ENCODE measurements around the gene GLRA1.

The GLRA1 gene

GRCh38 chr5:151956725-151957124 is 32.1 kb upstream of the GLRA1 start:
- DNase-seq (ENCODE audit: low read depth) = no peak
- H3K4me3 ChIP-seq (ENCODE audit: low read depth, low read length) = no peak overlapping the region
- TF ChIP-seq CTCF (IDR thresholded peaks at IDR 0.05; ENCODE audit: control insufficient read depth, extremely low read depth, insufficient read depth) = no peak

DNA sequence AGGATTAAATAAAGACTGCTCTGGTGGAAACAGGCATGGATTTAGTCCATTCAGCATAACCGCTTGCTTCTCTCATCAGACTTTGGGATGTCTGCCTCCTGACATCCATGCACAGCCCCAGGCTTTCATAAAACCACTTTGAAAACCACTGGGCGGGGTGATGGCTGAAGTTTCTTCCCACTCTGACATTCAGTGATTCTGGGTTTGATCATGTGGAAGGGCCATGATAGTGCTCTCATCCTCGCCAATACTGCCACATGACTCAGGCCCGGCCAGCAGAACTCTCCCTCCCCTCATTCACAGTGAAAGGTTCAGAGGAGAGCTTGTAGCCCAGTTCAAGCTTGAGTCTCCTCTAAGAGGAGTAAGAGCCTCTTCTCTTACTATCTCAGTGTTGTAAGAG is 29.6 kb upstream of the GLRA1 start:
- no peak for DNase-seq (ENCODE audit: low read depth)
- H3K4me3 ChIP-seq (ENCODE audit: low read depth, low read length) = no peak overlapping the region
- no peak for TF ChIP-seq CTCF (IDR thresholded peaks at IDR 0.05; ENCODE audit: control insufficient read depth, extremely low read depth, insufficient read depth)

- TF ChIP-seq CTCF (IDR thresholded peaks at IDR 0.05; ENCODE audit: control insufficient read depth, extremely low read depth, insufficient read depth) = no peak
- no peak for DNase-seq (ENCODE audit: low read depth)
Measured at GRCh38 chr5:151953833-151954232, 29.2 kb upstream of the GLRA1 start.

GRCh38 chr5:151952238-151952637 is 27.6 kb upstream of the GLRA1 start:
- no peak for DNase-seq (ENCODE audit: low read depth)
- no peak for TF ChIP-seq CTCF (IDR thresholded peaks at IDR 0.05; ENCODE audit: control insufficient read depth, extremely low read depth, insufficient read depth)
- H3K4me3 ChIP-seq (ENCODE audit: low read depth, low read length) = no peak overlapping the region

More at GRCh38 chr5:151953833-151954232, 29.2 kb upstream of the GLRA1 start:
- no peak overlapping the region for H3K4me3 ChIP-seq (ENCODE audit: low read depth, low read length)

GRCh38 chr5:151950706-151951105 is 26.1 kb upstream of the GLRA1 start:
- no peak overlapping the region for H3K4me3 ChIP-seq (ENCODE audit: low read depth, low read length)
- no peak for TF ChIP-seq CTCF (IDR thresholded peaks at IDR 0.05; ENCODE audit: control insufficient read depth, extremely low read depth, insufficient read depth)
- DNase-seq (ENCODE audit: low read depth) = no peak

DNA sequence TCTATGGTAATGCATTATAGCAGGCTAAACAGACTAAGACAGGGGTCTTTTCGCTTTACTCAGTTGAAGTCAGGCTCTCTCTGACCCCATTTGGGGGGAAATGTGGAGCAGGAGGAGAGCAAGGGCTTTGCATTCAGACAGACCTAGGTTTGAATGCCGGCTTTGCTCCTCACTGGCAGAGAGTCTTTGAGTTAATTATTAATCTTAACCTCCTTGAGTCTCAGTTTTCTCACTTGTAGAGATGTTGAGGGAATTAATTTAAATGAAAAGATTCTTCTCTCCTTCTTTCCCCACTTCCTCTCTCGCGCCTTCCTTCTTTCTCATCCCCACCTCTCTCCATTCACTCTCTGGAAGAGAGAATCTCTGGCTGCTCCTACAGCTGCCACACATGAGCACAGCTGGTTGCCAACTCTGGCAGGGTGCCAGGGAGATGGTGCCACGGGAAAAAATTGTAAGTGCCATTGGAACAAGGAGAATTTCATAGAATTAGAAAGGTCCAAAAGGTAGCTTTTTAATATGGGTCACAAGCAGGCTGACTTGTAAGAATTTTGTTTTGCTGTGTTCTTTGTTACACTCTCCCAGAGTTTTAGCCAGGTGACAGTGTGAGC is 25.2 kb upstream of the GLRA1 start:
- TF ChIP-seq CTCF (IDR thresholded peaks at IDR 0.05; ENCODE audit: control insufficient read depth, extremely low read depth, insufficient read depth) = no peak
- H3K4me3 ChIP-seq (ENCODE audit: low read depth, low read length) = no peak overlapping the region
- DNase-seq (ENCODE audit: low read depth) = no peak

GRCh38 chr5:151949113-151949512 is 24.5 kb upstream of the GLRA1 start:
- no peak for TF ChIP-seq CTCF (IDR thresholded peaks at IDR 0.05; ENCODE audit: control insufficient read depth, extremely low read depth, insufficient read depth)
- no peak overlapping the region for H3K4me3 ChIP-seq (ENCODE audit: low read depth, low read length)
- no peak for DNase-seq (ENCODE audit: low read depth)

All from LNCaP clone FGC (cell line).